HepG2 (cell line): Measurements from ENCODE around the gene PRKN. TPM values are rescaled to one million over a fixed set of nuclear protein-coding genes. Genes with fewer than 3 reads are reported as not detected.
A peak's percentile ranks its signal among the peaks of the same experiment; 100 is the strongest.

Experiments used
- ATAC-seq: fragments of 200-7000 bp; cut with Tn5 transposase; 3 replicates; pipeline ENCODE4 v1.9.1; 2020; ENCODE audit warnings: mild to moderate bottlenecking, moderate library complexity
- BruUV-seq: library from RNA; stranded (reverse); fragments of 400-500 nt; replicated peaks from 2 replicates; lab custom pipeline; 2021; lab: Mats Ljungman, UMichigan
- CTCF ChIA-PET: fragments of 300-600 bp; formaldehyde crosslinking; extraction: SDS; loops from one replicate; lab custom pipeline; 2021; ENCODE audit warnings: low total read pairs, inconsistent platforms, low intra/inter-chr PET ratio; lab: Yijun Ruan, JAX
- POLR2A ChIA-PET: fragments of 350-600 bp; sonication (Branson Sonifier 250); formaldehyde crosslinking; loops from one replicate; lab custom pipeline; 2020; ENCODE audit warnings: antibody characterized with exemption, inconsistent platforms; lab: Yijun Ruan, JAX
- DNase-seq: peaks from one replicate; pipeline ENCODE4 v3.0.0-alpha.2; 2015; ENCODE audit warnings: low spot score
- FAIRE-seq: peaks from 3 replicates; lab custom pipeline; 2011; peaks lifted over from hg19 to GRCh38; lab: Jason Lieb, UNC
- H2AFZ ChIP-seq: one replicate; pipeline ENCODE4 v1.6.1; 2011; ENCODE audit warnings: low read length, inconsistent platforms
- H3K27ac ChIP-seq: fragments of 300-600 bp; 3 replicates; pipeline ENCODE4 v1.8.0; 2011; ENCODE audit warnings: mixed run types, mild to moderate bottlenecking, mixed read lengths, low read length, inconsistent platforms; ENCODE audit not compliant: insufficient read depth; ENCODE audit errors: extremely low read length
- H3K27me3 ChIP-seq, 2 experiments: fragments of 200-600 bp in 1 of 2; 2 replicates in 1 of 2; 3 replicates in 1 of 2; pipeline versions ENCODE4 v1.6.0 to v1.8.0; 2011; ENCODE audit warnings: low read length in 2 of 2, mild to moderate bottlenecking in 2 of 2, moderate library complexity in 2 of 2, inconsistent platforms in 1 of 2; ENCODE audit not compliant: insufficient read depth in 2 of 2, control insufficient read depth in 1 of 2
- H3K36me3 ChIP-seq, 2 experiments: fragments of 200-600 bp in 1 of 2; replicated peaks in 1 of 2; 2 replicates in 1 of 2; 3 replicates in 1 of 2; pipeline versions ENCODE4 v1.5.1 to v1.8.0; 2011; ENCODE audit warnings: low read length in 2 of 2, inconsistent platforms in 1 of 2; ENCODE audit not compliant: insufficient read depth in 2 of 2, control insufficient read depth in 1 of 2
- H3K4me1 ChIP-seq: 2 replicates; pipeline ENCODE4 v1.5.1; 2012; ENCODE audit warnings: low read length, inconsistent platforms; ENCODE audit not compliant: insufficient read depth
- H3K4me2 ChIP-seq: 2 replicates; pipeline ENCODE4 v1.6.0; 2011; ENCODE audit warnings: low read depth, low read length, inconsistent platforms
- H3K4me3 ChIP-seq, 3 experiments: fragments of 200-600 bp in 1 of 3; sonication (generic), shearing (Covaris generic) in 1 of 3; replicated peaks in 1 of 3; 2 replicates each; pipeline ENCODE4 v1.5.1; 2011 to 2016; ENCODE audit warnings: low read length in 3 of 3, inconsistent platforms in 2 of 3, low read depth in 2 of 3, mild to moderate bottlenecking in 2 of 3, control low read depth in 1 of 3, mixed read lengths in 1 of 3; ENCODE audit not compliant: insufficient read depth in 1 of 3
- H3K79me2 ChIP-seq: one replicate; pipeline ENCODE4 v1.6.1; 2011; ENCODE audit warnings: low read length, inconsistent platforms; ENCODE audit not compliant: insufficient read depth
- H3K9ac ChIP-seq: 2 replicates; pipeline ENCODE4 v1.6.0; 2011; ENCODE audit warnings: mild to moderate bottlenecking, low read depth, low read length, inconsistent platforms; ENCODE audit not compliant: insufficient read depth
- H3K9me3 ChIP-seq: 2 replicates; pipeline ENCODE4 v1.5.1; 2012; ENCODE audit warnings: mild to moderate bottlenecking, low read length
- H4K20me1 ChIP-seq: 2 replicates; pipeline ENCODE4 v1.6.0; 2011; ENCODE audit warnings: inconsistent platforms, mild to moderate bottlenecking, low read length, moderate library complexity; ENCODE audit not compliant: insufficient read depth
- NCOR1 ChIP-seq: fragments of 200-600 bp; sonication (generic); IDR thresholded peaks from 2 replicates; pipeline ENCODE4 v1.7.0; 2017; ENCODE audit warnings: antibody characterized with exemption, low read length, borderline replicate concordance
- RAD51 ChIP-seq: fragments of 450-650 bp; IDR thresholded peaks from 2 replicates; pipeline ENCODE4 v1.6.1; 2016; ENCODE audit warnings: borderline replicate concordance
- SKI ChIP-seq: fragments of 450-650 bp; IDR thresholded peaks from one replicate; pipeline ENCODE4 v1.6.1; 2018; ENCODE audit warnings: mild to moderate bottlenecking; ENCODE audit not compliant: partially characterized antibody
- TBX3 ChIP-seq: fragments of 450-650 bp; IDR thresholded peaks from 2 replicates; pipeline ENCODE4 v1.6.1; 2017; ENCODE audit warnings: antibody characterized with exemption, mild to moderate bottlenecking, inconsistent platforms, borderline replicate concordance
- ZNF124 ChIP-seq: sonication (generic); formaldehyde crosslinking; IDR thresholded peaks from 2 replicates; pipeline ENCODE4 v1.4.0; 2020; ENCODE audit warnings: missing genetic modification reagents
- ZNF616 ChIP-seq: sonication (generic); formaldehyde crosslinking; IDR thresholded peaks from 2 replicates; pipeline ENCODE4 v1.5.0; 2020; ENCODE audit warnings: low read depth, mild to moderate bottlenecking, missing genetic modification reagents
- ZNF816 ChIP-seq: sonication (generic); formaldehyde crosslinking; IDR thresholded peaks from 2 replicates; pipeline ENCODE4 v1.8.0; 2022; ENCODE audit warnings: missing genetic modification reagents, mild to moderate bottlenecking, borderline replicate concordance
- WGBS: methylation state at CpG from one replicate; pipeline ENCODE4 v1.1.6; 2017; ENCODE audit warnings: low lambda C conversion rate; 5-methylcytosine and 5-hydroxymethylcytosine counted together
- in situ Hi-C: cut with HindIII; loops from 2 replicates; pipeline ENCODE4 v1.10.0; 2017; ENCODE audit warnings: low pct_unique_long_range_greater_than_20kb; ENCODE audit not compliant: extremely low pct_ligation_motif_present
- intact Hi-C: fragments of 100-400 bp; cut with micrococcal nuclease; formaldehyde crosslinking; loops from one replicate; pipeline ENCODE4 v1.10.0; 2022; ENCODE audit not compliant: unreplicated experiment
- polyA plus RNA-seq, 8 experiments: library from polyadenylated mRNA; depleted of rRNA in 3 of 8; stranded (reverse) in 7 of 8; unstranded in 1 of 8; fragments of >200 nt; fragmentation: Illumina TruSeq in 4 of 8; extraction: Trizol in 4 of 8; gene quantifications; 2 replicates each; pipeline versions ENCODE4 v1.2.1 to v1.2.3, GENCODE V29; 2011 to 2016; ENCODE audit warnings: low read depth in 4 of 8, missing spikeins in 1 of 8, mixed read lengths in 1 of 8; ENCODE audit not compliant: insufficient read depth in 1 of 8
- total RNA-seq, 5 experiments: library from RNA; depleted of rRNA; stranded (reverse); fragments of >200 nt; fragmentation: Illumina TruSeq; extraction: Trizol; gene quantifications; 2 replicates each; pipeline ENCODE4 v1.2.3, GENCODE V29; 2016; ENCODE audit warnings: low read depth in 1 of 5
- TF ChIP-seq, protein P1 (sequence below), 2 experiments: sonication (generic) in 1 of 2; formaldehyde crosslinking in 1 of 2; IDR thresholded peaks; 2 replicates each; pipeline versions ENCODE4 v1.5.1 to v1.6.1; 2011 to 2020; ENCODE audit warnings: borderline replicate concordance in 1 of 2, low read depth in 1 of 2, low read length in 1 of 2, mild to moderate bottlenecking in 1 of 2, missing genetic modification reagents in 1 of 2, moderate library complexity in 1 of 2

Gene PRKN
- total and polyA plus RNA-seq, 2 of the 13 experiments (the other 11 are each of a cell fraction or from before 2014, with no cell fraction given), result 0.31 to 0.44 TPM

GRCh38 chr6:162026843-162027242 lies 700.7 kb downstream of the PRKN start:
- H3K4me3 ChIP-seq, result no peak overlapping the region
- in situ Hi-C loops, result no loop called here
- TF ChIP-seq ZNF124 (CRISPR knock-in tag) (no peak), ZNF816 (CRISPR knock-in tag) (no peak), RAD51 (peak; percentile 61; the same call in 1 of the 2 replicates), NCOR1 (no peak), ZNF616 (CRISPR knock-in tag) (no peak), TBX3 (no peak), SKI (no peak)
- TF ChIP-seq, protein P1, sequence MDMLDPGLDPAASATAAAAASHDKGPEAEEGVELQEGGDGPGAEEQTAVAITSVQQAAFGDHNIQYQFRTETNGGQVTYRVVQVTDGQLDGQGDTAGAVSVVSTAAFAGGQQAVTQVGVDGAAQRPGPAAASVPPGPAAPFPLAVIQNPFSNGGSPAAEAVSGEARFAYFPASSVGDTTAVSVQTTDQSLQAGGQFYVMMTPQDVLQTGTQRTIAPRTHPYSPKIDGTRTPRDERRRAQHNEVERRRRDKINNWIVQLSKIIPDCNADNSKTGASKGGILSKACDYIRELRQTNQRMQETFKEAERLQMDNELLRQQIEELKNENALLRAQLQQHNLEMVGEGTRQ (IDR thresholded peaks at IDR 0.05; ENCODE audit: low read depth, low read length), result 0 out of 2 replicates have a peak, but pooled peaks have one; percentile 15
- TF ChIP-seq, protein P1 (CRISPR knock-in tag; IDR thresholded peaks at IDR 0.05; ENCODE audit: borderline replicate concordance), result no peak
- WGBS, result 25% methylated on average over 4 of the region's 4 CpGs
- H3K4me1 ChIP-seq, result no peaks in the 10 kb centered on the region
- CTCF ChIA-PET, result no interaction called here
- H3K9me3 ChIP-seq, result no peaks in the 10 kb centered on the region
- no peak overlapping the region for H3K27ac ChIP-seq
- H4K20me1 ChIP-seq, result no peaks in the 10 kb centered on the region
- POLR2A ChIA-PET, result no interaction called here
- H3K4me2 ChIP-seq, result no peak overlapping the region
- no peaks in the 10 kb centered on the region for H3K36me3 ChIP-seq
- BruUV-seq, result no TSS peak
- no peak for FAIRE-seq
- no peak overlapping the region for H3K9ac ChIP-seq
- no peak for DNase-seq
- no peaks in the 10 kb centered on the region for H3K27me3 ChIP-seq
- H2AFZ ChIP-seq, result no peak overlapping the region
- ATAC-seq, result no peak
- no peaks in the 10 kb centered on the region for H3K79me2 ChIP-seq
- intact Hi-C loops, result no loop called here
